Cardiac muscle cell (in vitro differentiated cells and primary cell): Measurements from ENCODE around the gene SLC27A6. TPM values are rescaled to one million over a fixed set of nuclear protein-coding genes. Genes with fewer than 3 reads are reported as not detected.

Experiments
- DNase-seq, 2 donors: peaks; one replicate each; pipeline versions ENCODE4 v3.0.0 to v3.0.0-alpha.2; 2010 to 2017; ENCODE audit warnings: low read depth in 1 of 2, low spot score in 1 of 2
- H3K27ac ChIP-seq: fragments of 200-600 bp; sonication (generic); 2 replicates; pipeline ENCODE4 v1.5.1; 2016
- H3K27me3 ChIP-seq: fragments of 200-600 bp; sonication (generic); 2 replicates; pipeline ENCODE4 v1.6.0; 2016; ENCODE audit warnings: control low read depth
- H3K36me3 ChIP-seq: fragments of 200-600 bp; sonication (generic); 2 replicates; pipeline ENCODE4 v1.5.1; 2016; ENCODE audit warnings: control low read depth
- H3K4me1 ChIP-seq: fragments of 200-600 bp; sonication (generic); 2 replicates; pipeline ENCODE4 v1.8.1; 2017; ENCODE audit warnings: low read depth, mild to moderate bottlenecking, mixed run types
- H3K4me3 ChIP-seq: fragments of 200-600 bp; sonication (generic); 2 replicates; pipeline ENCODE4 v1.5.1; 2016; ENCODE audit warnings: mild to moderate bottlenecking
- H3K9me3 ChIP-seq: fragments of 200-600 bp; sonication (generic); 2 replicates; pipeline ENCODE4 v1.5.1; 2017; ENCODE audit warnings: low read depth, mild to moderate bottlenecking, control low read depth
- CTCF ChIP-seq: IDR thresholded peaks from 2 replicates; pipeline ENCODE4 v1.5.1; 2012; ENCODE audit warnings: low read depth, mild to moderate bottlenecking, low read length
- polyA plus RNA-seq: library from polyadenylated mRNA; unstranded; fragments of >200 nt; fragmentation: Nextera tagmentation; extraction: Ambion mirVana; gene quantifications from 2 replicates; pipeline ENCODE4 v1.2.1, GENCODE V29; 2016
- total RNA-seq: library from RNA; depleted of rRNA; stranded (reverse); fragments of >200 nt; gene quantifications from 2 replicates; pipeline ENCODE4 v1.2.3, GENCODE V29; 2016

Gene SLC27A6
- total and polyA plus RNA-seq, 2 experiments from 2014 or later, result 53.8 to 64.0 TPM

- Histone ChIP-seq H3K27me3 (no peaks in the 10 kb centered on the region), H3K4me1 (no peaks in the 10 kb centered on the region), H3K9me3 (no peaks in the 10 kb centered on the region), H3K4me3 (no peak overlapping the region), H3K27ac (no peak overlapping the region), H3K36me3 (no peaks in the 10 kb centered on the region)
- TF ChIP-seq CTCF, result no peak
- DNase-seq, result no peak
Observed at GRCh38 chr5:129053438-129053837, 88.2 kb downstream of the SLC27A6 start.

GRCh38 chr5:129057329-129057728 is 92.0 kb downstream of the SLC27A6 start:
- no peak overlapping the region for H3K4me3 ChIP-seq
- H3K9me3 ChIP-seq, result no peaks in the 10 kb centered on the region
- H3K27ac ChIP-seq, result no peak overlapping the region
- DNase-seq, result no peak
- no peaks in the 10 kb centered on the region for H3K4me1 ChIP-seq
- no peak for TF ChIP-seq CTCF
- H3K27me3 ChIP-seq, result no peaks in the 10 kb centered on the region
- no peaks in the 10 kb centered on the region for H3K36me3 ChIP-seq

GRCh38 chr5:129061849-129062248 is 96.6 kb downstream of the SLC27A6 start:
- no peak overlapping the region for H3K4me3 ChIP-seq
- no peak for TF ChIP-seq CTCF
- H3K9me3 ChIP-seq, result no peaks in the 10 kb centered on the region
- H3K36me3 ChIP-seq, result no peaks in the 10 kb centered on the region
- no peaks in the 10 kb centered on the region for H3K27me3 ChIP-seq
- no peak overlapping the region for H3K27ac ChIP-seq
- no peak for DNase-seq
- no peaks in the 10 kb centered on the region for H3K4me1 ChIP-seq

- no peaks in the 10 kb centered on the region for H3K27me3 ChIP-seq
- H3K4me3 ChIP-seq, result no peak overlapping the region
- no peaks in the 10 kb centered on the region for H3K36me3 ChIP-seq
- H3K4me1 ChIP-seq, result no peaks in the 10 kb centered on the region
- H3K9me3 ChIP-seq, result no peaks in the 10 kb centered on the region
- H3K27ac ChIP-seq, result no peak overlapping the region
- TF ChIP-seq CTCF, result no peak
- peak in 1 of 2 donors; percentile 77 for DNase-seq
Observed at GRCh38 chr5:129063483-129064113, 98.3 kb downstream of the SLC27A6 start.

- Histone ChIP-seq H3K36me3 (no peaks in the 10 kb centered on the region), H3K4me3 (no peak overlapping the region), H3K27me3 (no peaks in the 10 kb centered on the region), H3K9me3 (no peaks in the 10 kb centered on the region), H3K27ac (no peak overlapping the region), H3K4me1 (no peaks in the 10 kb centered on the region)
- DNase-seq, result no peak
- no peak for TF ChIP-seq CTCF
Observed at GRCh38 chr5:129065721-129066120, 100.4 kb downstream of the SLC27A6 start.

- no peak for DNase-seq
- no peak for TF ChIP-seq CTCF
- H3K9me3 ChIP-seq, result no peaks in the 10 kb centered on the region
- no peak overlapping the region for H3K4me3 ChIP-seq
- no peaks in the 10 kb centered on the region for H3K27me3 ChIP-seq
- no peaks in the 10 kb centered on the region for H3K36me3 ChIP-seq
- H3K27ac ChIP-seq, result no peak overlapping the region
- H3K4me1 ChIP-seq, result no peaks in the 10 kb centered on the region
Observed at GRCh38 chr5:129067745-129068144, 102.5 kb downstream of the SLC27A6 start.
